Measurements from ENCODE around the gene NMT2.
A peak's percentile ranks its signal among the peaks of the same experiment; 100 is the strongest.

NMT2 gene

GRCh38 chr10:15196021-15196834 lies 27.7 kb upstream of the NMT2 start:
- H3K9ac ChIP-seq (ENCODE audit: low read depth, low read length) = peak overlapping the region; percentile 30; the same call in 1 of the 2 replicates
- H3K4me1 ChIP-seq (ENCODE audit: insufficient read depth, low read length) = peaks cover 18% of the 10 kb centered on the region
- H3K36me3 ChIP-seq (ENCODE audit: insufficient read depth, low read length) = no peaks in the 10 kb centered on the region

GRCh38 chr10:15189133-15189885 lies 20.8 kb upstream of the NMT2 start:
- Histone ChIP-seq H3K4me1 (ENCODE audit: insufficient read depth, low read length) (no peaks in the 10 kb centered on the region), H3K36me3 (ENCODE audit: insufficient read depth, low read length) (no peaks in the 10 kb centered on the region), H3K9me3 (ENCODE audit: control insufficient read depth, insufficient read depth, low read length) (no peaks in the 10 kb centered on the region), H3K9ac (ENCODE audit: low read depth, low read length) (no peak overlapping the region)

More at GRCh38 chr10:15196021-15196834, 27.7 kb upstream of the NMT2 start:
- no peaks in the 10 kb centered on the region for H3K9me3 ChIP-seq (ENCODE audit: control insufficient read depth, insufficient read depth, low read length)

- Histone ChIP-seq H3K9ac (ENCODE audit: low read depth, low read length) (no peak overlapping the region), H3K9me3 (ENCODE audit: control insufficient read depth, insufficient read depth, low read length) (no peaks in the 10 kb centered on the region), H3K4me1 (ENCODE audit: insufficient read depth, low read length) (no peaks in the 10 kb centered on the region), H3K36me3 (ENCODE audit: insufficient read depth, low read length) (no peaks in the 10 kb centered on the region)
Measured at GRCh38 chr10:15188603-15189002, 20.1 kb upstream of the NMT2 start.

- Histone ChIP-seq H3K9ac (ENCODE audit: low read depth, low read length) (no peak overlapping the region), H3K4me1 (ENCODE audit: insufficient read depth, low read length) (no peaks in the 10 kb centered on the region), H3K9me3 (ENCODE audit: control insufficient read depth, insufficient read depth, low read length) (no peaks in the 10 kb centered on the region), H3K36me3 (ENCODE audit: insufficient read depth, low read length) (no peaks in the 10 kb centered on the region)
Measured at GRCh38 chr10:15183689-15184481, 15.4 kb upstream of the NMT2 start.

- Histone ChIP-seq H3K36me3 (ENCODE audit: insufficient read depth, low read length) (no peaks in the 10 kb centered on the region), H3K4me1 (ENCODE audit: insufficient read depth, low read length) (no peaks in the 10 kb centered on the region), H3K9me3 (ENCODE audit: control insufficient read depth, insufficient read depth, low read length) (no peaks in the 10 kb centered on the region), H3K9ac (ENCODE audit: low read depth, low read length) (no peak overlapping the region)
Measured at GRCh38 chr10:15182540-15183207, 14.2 kb upstream of the NMT2 start.

GRCh38 chr10:15181576-15182156 lies 13.2 kb upstream of the NMT2 start:
- Histone ChIP-seq H3K9ac (ENCODE audit: low read depth, low read length) (no peak overlapping the region), H3K4me1 (ENCODE audit: insufficient read depth, low read length) (no peaks in the 10 kb centered on the region), H3K9me3 (ENCODE audit: control insufficient read depth, insufficient read depth, low read length) (no peaks in the 10 kb centered on the region), H3K36me3 (ENCODE audit: insufficient read depth, low read length) (no peaks in the 10 kb centered on the region)

- no peak overlapping the region for H3K9ac ChIP-seq (ENCODE audit: low read depth, low read length)
- no peaks in the 10 kb centered on the region for H3K36me3 ChIP-seq (ENCODE audit: insufficient read depth, low read length)
- no peaks in the 10 kb centered on the region for H3K9me3 ChIP-seq (ENCODE audit: control insufficient read depth, insufficient read depth, low read length)
- no peaks in the 10 kb centered on the region for H3K4me1 ChIP-seq (ENCODE audit: insufficient read depth, low read length)
Measured at GRCh38 chr10:15180736-15181135, 12.2 kb upstream of the NMT2 start.

- Histone ChIP-seq H3K4me1 (ENCODE audit: insufficient read depth, low read length) (no peaks in the 10 kb centered on the region), H3K36me3 (ENCODE audit: insufficient read depth, low read length) (no peaks in the 10 kb centered on the region), H3K9me3 (ENCODE audit: control insufficient read depth, insufficient read depth, low read length) (no peaks in the 10 kb centered on the region), H3K9ac (ENCODE audit: low read depth, low read length) (no peak overlapping the region)
Measured at GRCh38 chr10:15176269-15176668, 7.8 kb upstream of the NMT2 start.

GRCh38 chr10:15175587-15175986 lies 7.1 kb upstream of the NMT2 start:
- Histone ChIP-seq H3K4me1 (ENCODE audit: insufficient read depth, low read length) (no peaks in the 10 kb centered on the region), H3K36me3 (ENCODE audit: insufficient read depth, low read length) (no peaks in the 10 kb centered on the region), H3K9me3 (ENCODE audit: control insufficient read depth, insufficient read depth, low read length) (no peaks in the 10 kb centered on the region), H3K9ac (ENCODE audit: low read depth, low read length) (no peak overlapping the region)

GRCh38 chr10:15172306-15172840 lies 3.9 kb upstream of the NMT2 start:
- no peaks in the 10 kb centered on the region for H3K9me3 ChIP-seq (ENCODE audit: control insufficient read depth, insufficient read depth, low read length)
- peaks cover 5% of the 10 kb centered on the region; the same call in 1 of the 2 replicates for H3K4me1 ChIP-seq (ENCODE audit: insufficient read depth, low read length)
- H3K9ac ChIP-seq (ENCODE audit: low read depth, low read length) = no peak overlapping the region
- no peaks in the 10 kb centered on the region for H3K36me3 ChIP-seq (ENCODE audit: insufficient read depth, low read length)

- Histone ChIP-seq H3K9me3 (ENCODE audit: control insufficient read depth, insufficient read depth, low read length) (no peaks in the 10 kb centered on the region), H3K4me1 (ENCODE audit: insufficient read depth, low read length) (peaks cover 17% of the 10 kb centered on the region), H3K9ac (ENCODE audit: low read depth, low read length) (no peak overlapping the region), H3K36me3 (ENCODE audit: insufficient read depth, low read length) (no peaks in the 10 kb centered on the region)
Measured at GRCh38 chr10:15169555-15170401, 1.3 kb upstream of the NMT2 start.

- peak overlapping the region; percentile 35; the same call in 1 of the 2 replicates for H3K9ac ChIP-seq (ENCODE audit: low read depth, low read length)
- peaks cover 17% of the 10 kb centered on the region for H3K4me1 ChIP-seq (ENCODE audit: insufficient read depth, low read length)
- H3K9me3 ChIP-seq (ENCODE audit: control insufficient read depth, insufficient read depth, low read length) = no peaks in the 10 kb centered on the region
- no peaks in the 10 kb centered on the region for H3K36me3 ChIP-seq (ENCODE audit: insufficient read depth, low read length)
Measured at GRCh38 chr10:15168786-15169554, 477 bp upstream of the NMT2 start.

Measured in ES-I3 (cell line).